ENCODE data around the gene VPS72. TPM values are rescaled to one million over a fixed set of nuclear protein-coding genes. Genes with fewer than 3 reads are reported as not detected.

VPS72 gene
- total and polyA plus RNA-seq, 9 of the 15 experiments (the other 6 are each of a cell fraction or from before 2014, with no cell fraction given): 7.2 to 131 (median 75.7) TPM

GRCh38 chr1:151132335-151133017 lies 57.5 kb downstream of the VPS72 start:
- ATAC-seq: no peak
- 78% methylated on average over 16 of the region's 74 CpGs for WGBS (ENCODE audit: insufficient coverage, low coverage, missing lambda C conversion rate)
- no peak overlapping the region for H3K9ac ChIP-seq (ENCODE audit: insufficient read depth in 1 of 2, low read depth in 2 of 2, low read length in 2 of 2)

DNA sequence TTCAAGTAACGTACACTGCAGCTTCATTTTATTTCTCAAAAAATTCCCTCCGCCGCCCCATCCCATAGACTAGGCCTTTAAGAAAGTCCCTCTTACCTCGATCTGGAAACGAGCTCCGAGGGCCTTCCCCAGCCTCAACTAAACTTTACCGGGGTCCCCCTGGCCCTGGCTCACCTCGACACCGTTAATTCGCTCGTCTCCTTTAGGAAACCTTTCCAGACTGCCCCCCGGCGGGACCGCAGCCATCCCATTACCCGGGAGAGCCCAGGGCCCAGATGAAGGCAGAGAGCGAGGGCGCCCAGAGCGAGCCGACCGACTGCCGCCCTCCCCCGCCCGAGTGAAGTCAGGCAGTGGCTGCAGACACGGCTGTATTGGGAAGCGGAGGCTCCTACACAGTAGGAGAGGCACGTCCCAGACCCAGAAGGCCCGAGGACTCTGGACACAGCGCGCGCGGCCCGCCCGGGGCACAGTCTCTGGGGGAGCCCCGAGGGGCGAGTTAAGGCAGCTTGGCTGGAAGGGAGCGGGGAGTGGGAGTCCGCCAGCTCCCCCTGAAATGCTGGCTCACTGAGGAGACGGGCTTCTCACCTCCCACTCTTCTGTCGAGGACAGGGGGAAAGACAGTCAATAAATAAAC lies 58.2 kb downstream of the VPS72 start:
- TF ChIP-seq CEBPG (CRISPR knock-in tag; IDR thresholded peaks at IDR 0.05): no peak
- TF ChIP-seq CEBPG (tag; conservative IDR thresholded peaks at IDR 0.05 in 1 of 2, IDR thresholded peaks at IDR 0.05 in 1 of 2): no peak
- TF ChIP-seq, protein P1, sequence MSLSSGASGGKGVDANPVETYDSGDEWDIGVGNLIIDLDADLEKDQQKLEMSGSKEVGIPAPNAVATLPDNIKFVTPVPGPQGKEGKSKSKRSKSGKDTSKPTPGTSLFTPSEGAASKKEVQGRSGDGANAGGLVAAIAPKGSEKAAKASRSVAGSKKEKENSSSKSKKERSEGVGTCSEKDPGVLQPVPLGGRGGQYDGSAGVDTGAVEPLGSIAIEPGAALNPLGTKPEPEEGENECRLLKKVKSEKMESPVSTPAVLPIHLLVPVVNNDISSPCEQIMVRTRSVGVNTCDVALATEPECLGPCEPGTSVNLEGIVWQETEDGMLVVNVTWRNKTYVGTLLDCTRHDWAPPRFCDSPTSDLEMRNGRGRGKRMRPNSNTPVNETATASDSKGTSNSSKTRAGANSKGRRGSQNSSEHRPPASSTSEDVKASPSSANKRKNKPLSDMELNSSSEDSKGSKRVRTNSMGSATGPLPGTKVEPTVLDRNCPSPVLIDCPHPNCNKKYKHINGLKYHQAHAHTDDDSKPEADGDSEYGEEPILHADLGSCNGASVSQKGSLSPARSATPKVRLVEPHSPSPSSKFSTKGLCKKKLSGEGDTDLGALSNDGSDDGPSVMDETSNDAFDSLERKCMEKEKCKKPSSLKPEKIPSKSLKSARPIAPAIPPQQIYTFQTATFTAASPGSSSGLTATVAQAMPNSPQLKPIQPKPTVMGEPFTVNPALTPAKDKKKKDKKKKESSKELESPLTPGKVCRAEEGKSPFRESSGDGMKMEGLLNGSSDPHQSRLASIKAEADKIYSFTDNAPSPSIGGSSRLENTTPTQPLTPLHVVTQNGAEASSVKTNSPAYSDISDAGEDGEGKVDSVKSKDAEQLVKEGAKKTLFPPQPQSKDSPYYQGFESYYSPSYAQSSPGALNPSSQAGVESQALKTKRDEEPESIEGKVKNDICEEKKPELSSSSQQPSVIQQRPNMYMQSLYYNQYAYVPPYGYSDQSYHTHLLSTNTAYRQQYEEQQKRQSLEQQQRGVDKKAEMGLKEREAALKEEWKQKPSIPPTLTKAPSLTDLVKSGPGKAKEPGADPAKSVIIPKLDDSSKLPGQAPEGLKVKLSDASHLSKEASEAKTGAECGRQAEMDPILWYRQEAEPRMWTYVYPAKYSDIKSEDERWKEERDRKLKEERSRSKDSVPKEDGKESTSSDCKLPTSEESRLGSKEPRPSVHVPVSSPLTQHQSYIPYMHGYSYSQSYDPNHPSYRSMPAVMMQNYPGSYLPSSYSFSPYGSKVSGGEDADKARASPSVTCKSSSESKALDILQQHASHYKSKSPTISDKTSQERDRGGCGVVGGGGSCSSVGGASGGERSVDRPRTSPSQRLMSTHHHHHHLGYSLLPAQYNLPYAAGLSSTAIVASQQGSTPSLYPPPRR (CRISPR knock-in tag; IDR thresholded peaks at IDR 0.05; ENCODE audit: borderline replicate concordance): no peak
- TF ChIP-seq NCOA4 (IDR thresholded peaks at IDR 0.05; ENCODE audit: partially characterized antibody): no peak
- TF ChIP-seq CBX8 (IDR thresholded peaks at IDR 0.05; ENCODE audit: borderline replicate concordance, extremely low read depth, low read depth, low read length, poor library complexity, severe bottlenecking): no peak
- TF ChIP-seq ZNF766 (CRISPR knock-in tag; conservative IDR thresholded peaks at IDR 0.05): no peak
- H3K9me1 ChIP-seq (ENCODE audit: control insufficient read depth, insufficient read depth, low read length): no peaks in the 10 kb centered on the region
- CTCF ChIA-PET (ENCODE audit: low intra/inter-chr PET ratio): no interaction called here
- H3K27ac ChIP-seq (ENCODE audit: extremely low read depth, low read depth, low read length): no peak overlapping the region
- ATAC-seq (no peak), FAIRE-seq (no peak), DNase-seq (ENCODE audit: extremely low read depth in 1 of 4, low spot score in 3 of 4) (peak in 1 of 4 experiments; percentile 6)
- POLR2A ChIA-PET: interaction anchor here (0.7 to 1.7 kb wide), 5 partner anchors 12 to 62 kb away, joined by 3 to 6 read pairs (median 3); no protein-coding TSS in a partner anchor
- H3K4me3 ChIP-seq: no peak overlapping the region
- H3K4me2 ChIP-seq (ENCODE audit: insufficient read depth, low read length): no peak overlapping the region
- WGBS (ENCODE audit: insufficient coverage, low coverage, missing lambda C conversion rate): 72% methylated on average over 26 of the region's 39 CpGs
- no TSS peak for BruUV-seq (replicated peaks)
- in situ Hi-C loops (cut with MboI) (no loop called here), intact Hi-C loops (cut with micrococcal nuclease) (no loop called here)
- H3K27me3 ChIP-seq (ENCODE audit: control insufficient read depth in 2 of 2, insufficient read depth in 2 of 2, low read length in 2 of 2): no peaks in the 10 kb centered on the region
- no peak overlapping the region for H3K9ac ChIP-seq (ENCODE audit: insufficient read depth in 1 of 2, low read depth in 2 of 2, low read length in 2 of 2)
- no peak overlapping the region for H2AFZ ChIP-seq (ENCODE audit: low read depth, low read length)
- no peaks in the 10 kb centered on the region for H4K20me1 ChIP-seq (replicated peaks; ENCODE audit: control insufficient read depth, insufficient read depth, low read length)
- no peaks in the 10 kb centered on the region for H3K79me2 ChIP-seq (ENCODE audit: control insufficient read depth, insufficient read depth, low read length)
- peaks cover 0 to 20% of the 10 kb centered on the region in 2 experiments; a peak in 2 of 5 replicates for H3K4me1 ChIP-seq (replicated peaks in 1 of 2; ENCODE audit: control insufficient read depth in 2 of 2, insufficient read depth in 2 of 2, low read length in 2 of 2)
- H3K9me3 ChIP-seq (replicated peaks; ENCODE audit: control insufficient read depth, insufficient read depth, low read depth, low read length): no peaks in the 10 kb centered on the region
- no peaks in the 10 kb centered on the region for H3K36me3 ChIP-seq (ENCODE audit: control insufficient read depth, insufficient read depth, low read length)

More at GRCh38 chr1:151132335-151133017, 57.5 kb downstream of the VPS72 start:
- CTCF ChIA-PET (ENCODE audit: low intra/inter-chr PET ratio): no interaction called here
- Histone ChIP-seq H3K4me2 (ENCODE audit: insufficient read depth, low read length) (no peak overlapping the region), H3K4me3 (no peak overlapping the region), H3K36me3 (ENCODE audit: control insufficient read depth, insufficient read depth, low read length) (no peaks in the 10 kb centered on the region), H3K27ac (ENCODE audit: extremely low read depth, low read depth, low read length) (no peak overlapping the region), H3K4me1 (replicated peaks in 1 of 2; ENCODE audit: control insufficient read depth in 2 of 2, insufficient read depth in 2 of 2, low read length in 2 of 2) (peaks cover 0 to 20% of the 10 kb centered on the region in 2 experiments; a peak in 2 of 5 replicates), H3K9me3 (replicated peaks; ENCODE audit: control insufficient read depth, insufficient read depth, low read depth, low read length) (no peaks in the 10 kb centered on the region), H2AFZ (ENCODE audit: low read depth, low read length) (no peak overlapping the region), H3K27me3 (ENCODE audit: control insufficient read depth in 2 of 2, insufficient read depth in 2 of 2, low read length in 2 of 2) (no peaks in the 10 kb centered on the region), H3K9me1 (ENCODE audit: control insufficient read depth, insufficient read depth, low read length) (no peaks in the 10 kb centered on the region), H4K20me1 (replicated peaks; ENCODE audit: control insufficient read depth, insufficient read depth, low read length) (no peaks in the 10 kb centered on the region), H3K79me2 (ENCODE audit: control insufficient read depth, insufficient read depth, low read length) (no peaks in the 10 kb centered on the region)
- intact Hi-C loops (cut with micrococcal nuclease): no loop called here
- FAIRE-seq (no peak), DNase-seq (ENCODE audit: extremely low read depth in 1 of 4, low spot score in 3 of 4) (peak in 2 of 4 experiments; percentile 16 to 33)
- BruUV-seq (replicated peaks): no TSS peak
- peak; percentile 37; the same call in 1 of the 2 replicates for TF ChIP-seq ZBTB7A (IDR thresholded peaks at IDR 0.05; ENCODE audit: borderline replicate concordance, control insufficient read depth, low read depth, low read length)
- TF ChIP-seq EWSR1 (IDR thresholded peaks at IDR 0.05; ENCODE audit: borderline replicate concordance, low read depth, partially characterized antibody): no peak
- POLR2A ChIA-PET: no interaction called here
- in situ Hi-C loops (cut with MboI): no loop called here

All from K562 (cell line).